CD14-positive monocyte (primary cell): ENCODE measurements around the gene NKAIN2. TPM values are rescaled to one million over a fixed set of nuclear protein-coding genes. Genes with fewer than 3 reads are reported as not detected.

Experiments
- DNase-seq, 3 donors: peaks; one replicate each; pipeline ENCODE4 v3.0.0-alpha.2; 2011 to 2022
- H2AFZ ChIP-seq: 2 replicates; pipeline ENCODE4 v1.6.0; 2012; ENCODE audit warnings: mild to moderate bottlenecking, low read depth, low read length, inconsistent platforms; ENCODE audit not compliant: insufficient read depth, poor library complexity, severe bottlenecking
- H3K27ac ChIP-seq, 2 donors: 1 replicate in 1 of 2; 2 replicates in 1 of 2; pipeline ENCODE4 v1.5.1; 2012 to 2013; ENCODE audit warnings: low read length in 2 of 2, control low read depth in 1 of 2, inconsistent platforms in 1 of 2, low read depth in 1 of 2, mild to moderate bottlenecking in 1 of 2
- H3K27me3 ChIP-seq, 2 donors: one replicate each; pipeline versions ENCODE4 v1.6.0 to v1.6.1; 2011 to 2013; ENCODE audit warnings: low read length in 2 of 2; ENCODE audit not compliant: control insufficient read depth in 2 of 2, insufficient read depth in 2 of 2
- H3K36me3 ChIP-seq, 2 donors: replicated peaks in 1 of 2; 1 replicate in 1 of 2; 2 replicates in 1 of 2; pipeline versions ENCODE4 v1.5.1 to v1.6.1; 2012 to 2013; ENCODE audit warnings: low read length in 2 of 2, control low read depth in 1 of 2, inconsistent platforms in 1 of 2, mild to moderate bottlenecking in 1 of 2; ENCODE audit not compliant: insufficient read depth in 2 of 2, control insufficient read depth in 1 of 2
- H3K4me1 ChIP-seq, 2 donors: 1 replicate in 1 of 2; 2 replicates in 1 of 2; pipeline versions ENCODE4 v1.5.1 to v1.6.1; 2012 to 2013; ENCODE audit warnings: low read length in 2 of 2, control low read depth in 1 of 2, inconsistent platforms in 1 of 2, mild to moderate bottlenecking in 1 of 2, moderate library complexity in 1 of 2; ENCODE audit not compliant: insufficient read depth in 2 of 2, control insufficient read depth in 1 of 2
- H3K4me2 ChIP-seq: replicated peaks from 2 replicates; pipeline ENCODE3; 2012; ENCODE audit warnings: low read length, moderate library complexity, mild to moderate bottlenecking; ENCODE audit not compliant: poor library complexity, severe bottlenecking; ENCODE audit errors: extremely low read depth
- H3K4me3 ChIP-seq, 3 experiments: fragments of 200-600 bp in 1 of 3; sonication (generic) in 1 of 3; replicated peaks in 1 of 3; 1 replicate in 2 of 3; 2 replicates in 1 of 3; pipeline ENCODE4 v1.5.1; 2011 to 2013; ENCODE audit warnings: low read length in 3 of 3, mild to moderate bottlenecking in 3 of 3, control low read depth in 2 of 3, low read depth in 2 of 3, inconsistent platforms in 1 of 3, moderate library complexity in 1 of 3
- H3K79me2 ChIP-seq: 2 replicates; pipeline ENCODE4 v1.6.0; 2012; ENCODE audit warnings: mild to moderate bottlenecking, control low read depth, inconsistent platforms, low read length, moderate library complexity; ENCODE audit not compliant: insufficient read depth
- H3K9ac ChIP-seq: 2 replicates; pipeline ENCODE4 v1.6.0; 2017; ENCODE audit warnings: low read length, mild to moderate bottlenecking; ENCODE audit not compliant: insufficient read depth, poor library complexity, severe bottlenecking
- H3K9me3 ChIP-seq, 2 donors: replicated peaks in 1 of 2; 1 replicate in 1 of 2; 2 replicates in 1 of 2; pipeline versions ENCODE4 v1.5.1 to v1.6.1; 2012 to 2013; ENCODE audit warnings: low read length in 2 of 2, control low read depth in 1 of 2; ENCODE audit not compliant: control insufficient read depth in 1 of 2, insufficient read depth in 1 of 2
- H4K20me1 ChIP-seq: 2 replicates; pipeline ENCODE4 v1.6.0; 2012; ENCODE audit warnings: mild to moderate bottlenecking, low read length, control low read depth, moderate library complexity; ENCODE audit not compliant: insufficient read depth
- H3K27ac Mint-ChIP-seq, 7 donors: one replicate each; pipeline ENCODE4 v1.8.0; 2020; ENCODE audit warnings: mild to moderate bottlenecking in 7 of 7, mixed read lengths in 7 of 7, moderate library complexity in 6 of 7, inconsistent platforms in 2 of 7
- H3K27me3 Mint-ChIP-seq, 3 donors: one replicate each; pipeline ENCODE4 v1.8.0; 2021 to 2022; ENCODE audit warnings: low read depth in 3 of 3, mild to moderate bottlenecking in 3 of 3, mixed read lengths in 3 of 3, moderate library complexity in 3 of 3, inconsistent platforms in 1 of 3
- H3K36me3 Mint-ChIP-seq, 2 donors: one replicate each; pipeline ENCODE4 v1.8.0; 2020; ENCODE audit warnings: mixed read lengths in 2 of 2, inconsistent platforms in 1 of 2, mild to moderate bottlenecking in 1 of 2
- H3K4me1 Mint-ChIP-seq: one replicate; pipeline ENCODE4 v1.8.0; 2020; ENCODE audit warnings: mild to moderate bottlenecking, mixed read lengths
- H3K4me3 Mint-ChIP-seq, 2 donors: one replicate each; pipeline ENCODE4 v1.8.0; 2020; ENCODE audit warnings: mild to moderate bottlenecking in 2 of 2, mixed read lengths in 2 of 2, moderate library complexity in 1 of 2
- H3K9me3 Mint-ChIP-seq, 7 donors: one replicate each; pipeline ENCODE4 v1.8.0; 2020 to 2022; ENCODE audit warnings: mixed read lengths in 7 of 7, mild to moderate bottlenecking in 6 of 7, moderate library complexity in 6 of 7, inconsistent platforms in 2 of 7
- CTCF ChIP-seq: fragments of 200-600 bp; IDR thresholded peaks from one replicate; pipeline ENCODE4 v1.8.0; 2022; ENCODE audit warnings: antibody characterized with exemption, mild to moderate bottlenecking
- WGBS: methylation state at CpG from one replicate; pipeline ENCODE4 v1.1.5; 2013; ENCODE audit warnings: missing lambda C conversion rate; ENCODE audit not compliant: insufficient coverage; 5-methylcytosine and 5-hydroxymethylcytosine counted together
- intact Hi-C, 2 donors: fragments of 100-400 bp; cut with micrococcal nuclease; formaldehyde crosslinking; loops; one replicate each; pipeline versions ENCODE4 v1.15.0 to v1.15.1; 2023
- polyA plus RNA-seq, 3 donors: library from polyadenylated mRNA; depleted of rRNA in 1 of 3; unstranded in 2 of 3; stranded (reverse) in 1 of 3; fragments of 300-500 nt in 2 of 3; fragments of >200 nt in 1 of 3; fragmentation: Illumina TruSeq in 2 of 3; gene quantifications; 1 replicate in 2 of 3; 2 replicates in 1 of 3; pipeline ENCODE4 v1.2.3, GENCODE V29; 2012 to 2021

NKAIN2 gene
- polyA plus RNA-seq, 3 donors = not detected

- WGBS = no CpG with 5 or more reads among the region's 4 CpGs
- peaks cover 6% of the 10 kb centered on the region for H3K4me1 Mint-ChIP-seq
- no peak overlapping the region for H2AFZ ChIP-seq
- H3K4me3 Mint-ChIP-seq = no peak overlapping the region
- no peaks in the 10 kb centered on the region for H3K36me3 Mint-ChIP-seq
- H3K4me1 ChIP-seq = no peaks in the 10 kb centered on the region
- no peak for TF ChIP-seq CTCF
- no peaks in the 10 kb centered on the region for H3K27me3 ChIP-seq
- no peaks in the 10 kb centered on the region for H3K9me3 ChIP-seq
- DNase-seq = no peak
- no peaks in the 10 kb centered on the region for H4K20me1 ChIP-seq
- peaks cover 0 to 2% (median 0%) of the 10 kb centered on the region in 7 donors for H3K9me3 Mint-ChIP-seq
- intact Hi-C loops = no loop called here
- H3K27ac ChIP-seq = no peak overlapping the region
- no peak overlapping the region for H3K4me2 ChIP-seq
- no peak overlapping the region for H3K9ac ChIP-seq
- no peaks in the 10 kb centered on the region for H3K36me3 ChIP-seq
- no peaks in the 10 kb centered on the region for H3K79me2 ChIP-seq
- no peak overlapping the region for H3K4me3 ChIP-seq
- no peaks in the 10 kb centered on the region for H3K27me3 Mint-ChIP-seq
- H3K27ac Mint-ChIP-seq = no peak overlapping the region
These were observed 198.9 kb downstream of the NKAIN2 start for GRCh38 chr6:124002377-124003081.

DNA sequence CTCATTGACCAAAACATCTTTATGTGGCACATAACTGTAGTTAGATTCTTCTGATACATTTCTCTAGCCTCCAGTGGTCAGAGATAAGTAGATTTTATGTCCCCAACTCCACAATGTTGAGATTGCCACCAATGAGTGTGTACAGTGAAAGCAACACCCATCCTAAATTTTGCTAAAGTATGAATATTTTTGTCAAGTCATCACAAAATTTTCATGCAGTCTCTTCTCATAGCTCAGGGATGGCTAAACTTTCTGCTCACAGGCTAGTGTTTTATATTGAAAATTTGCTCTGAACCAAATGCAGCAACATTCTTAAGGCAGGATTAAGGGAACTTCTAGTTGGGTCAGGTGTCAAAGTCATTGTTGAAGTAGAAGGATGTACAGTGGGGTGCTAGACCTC, 203.6 kb downstream of the NKAIN2 start:
- no peaks in the 10 kb centered on the region for H3K9me3 ChIP-seq
- intact Hi-C loops = no loop called here
- DNase-seq = no peak
- H3K27ac Mint-ChIP-seq = no peak overlapping the region
- no peak overlapping the region for H3K4me3 Mint-ChIP-seq
- H2AFZ ChIP-seq = no peak overlapping the region
- H3K9me3 Mint-ChIP-seq = peaks cover 0 to 2% (median 0%) of the 10 kb centered on the region in 7 donors
- TF ChIP-seq CTCF = no peak
- H3K79me2 ChIP-seq = no peaks in the 10 kb centered on the region
- H3K4me2 ChIP-seq = no peak overlapping the region
- H3K9ac ChIP-seq = no peak overlapping the region
- no peaks in the 10 kb centered on the region for H3K27me3 ChIP-seq
- H4K20me1 ChIP-seq = no peaks in the 10 kb centered on the region
- peaks cover 6% of the 10 kb centered on the region for H3K4me1 Mint-ChIP-seq
- H3K36me3 Mint-ChIP-seq = no peaks in the 10 kb centered on the region
- no peak overlapping the region for H3K4me3 ChIP-seq
- no peaks in the 10 kb centered on the region for H3K27me3 Mint-ChIP-seq
- no peaks in the 10 kb centered on the region for H3K4me1 ChIP-seq
- H3K36me3 ChIP-seq = no peaks in the 10 kb centered on the region
- H3K27ac ChIP-seq = no peak overlapping the region
